G401.6 (cell line): ENCODE measurements around the gene EPAS1.

ENCODE experiments used
- FAIRE-seq: peaks from 2 replicates; lab custom pipeline; 2012; peaks lifted over from hg19 to GRCh38; lab: Jason Lieb, UNC

EPAS1 gene

DNA sequence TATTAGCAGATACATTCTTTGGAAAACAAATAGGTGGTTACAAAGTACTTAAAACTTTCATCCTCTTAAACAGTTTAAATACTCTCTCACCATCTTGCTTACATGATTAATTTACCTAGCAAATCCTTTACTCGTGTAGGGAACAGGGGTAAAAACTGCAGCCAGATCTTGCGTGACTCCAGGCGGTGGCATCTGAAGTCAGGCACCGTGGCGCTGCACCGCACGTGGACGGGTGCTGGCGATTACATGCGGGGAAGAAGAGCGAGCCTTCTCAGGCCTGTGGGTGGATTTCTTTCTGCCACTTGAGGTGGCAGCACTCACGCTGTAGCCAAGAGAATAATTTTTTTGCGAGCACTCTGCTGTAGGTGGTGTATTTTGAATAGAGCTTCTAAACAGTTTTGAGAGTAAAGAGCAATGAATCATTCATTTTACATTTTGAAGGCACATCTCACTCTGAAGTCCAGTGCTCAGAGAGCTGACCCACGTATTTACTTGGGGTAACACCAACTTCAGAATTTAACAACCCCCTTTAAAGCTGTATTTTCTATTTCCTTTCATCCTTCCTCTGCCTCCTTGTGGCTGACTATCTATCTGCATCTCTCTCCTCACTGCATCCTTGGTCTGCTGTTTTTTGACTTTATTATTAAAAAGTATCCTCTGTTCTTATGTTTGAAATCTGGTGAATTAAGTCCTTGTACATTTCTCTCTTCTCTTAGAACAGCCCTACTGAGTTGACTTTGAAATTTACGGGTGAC is 68.9 kb downstream of the EPAS1 start:
- no peak for FAIRE-seq

- no peak for FAIRE-seq
These were observed 69.5 kb downstream of the EPAS1 start for GRCh38 chr2:46366668-46367052.

DNA sequence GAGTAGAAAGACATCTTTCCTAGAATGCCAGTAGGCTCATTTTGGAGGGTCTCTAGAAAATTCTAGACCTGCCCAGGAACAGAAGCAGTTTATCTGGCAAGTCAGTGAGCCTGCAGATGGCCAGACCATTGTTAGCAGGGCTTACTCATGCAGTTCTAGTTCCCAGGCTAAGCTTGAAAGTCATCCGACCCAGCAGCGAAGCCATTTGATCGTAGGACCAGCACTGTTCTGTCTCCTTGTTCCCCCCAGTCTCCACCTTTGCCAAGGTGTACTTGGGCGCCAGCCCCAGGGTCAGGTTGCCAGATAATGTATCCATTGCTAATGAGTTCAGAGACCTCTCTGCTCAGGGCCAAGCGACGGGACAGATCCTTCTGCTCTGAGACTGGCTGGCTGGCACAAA is 70.1 kb downstream of the EPAS1 start:
- FAIRE-seq = no peak

- no peak for FAIRE-seq
These were observed 71.2 kb downstream of the EPAS1 start for GRCh38 chr2:46368401-46368800.

GRCh38 chr2:46369783-46370182 is 72.6 kb downstream of the EPAS1 start:
- FAIRE-seq = no peak

- FAIRE-seq = no peak
These were observed 74.6 kb downstream of the EPAS1 start for GRCh38 chr2:46371854-46372253.

GRCh38 chr2:46372475-46372874 is 75.3 kb downstream of the EPAS1 start:
- no peak for FAIRE-seq

GRCh38 chr2:46373238-46373637 is 76.0 kb downstream of the EPAS1 start:
- FAIRE-seq = no peak

- no peak for FAIRE-seq
These were observed 78.4 kb downstream of the EPAS1 start for GRCh38 chr2:46375566-46376125.

DNA sequence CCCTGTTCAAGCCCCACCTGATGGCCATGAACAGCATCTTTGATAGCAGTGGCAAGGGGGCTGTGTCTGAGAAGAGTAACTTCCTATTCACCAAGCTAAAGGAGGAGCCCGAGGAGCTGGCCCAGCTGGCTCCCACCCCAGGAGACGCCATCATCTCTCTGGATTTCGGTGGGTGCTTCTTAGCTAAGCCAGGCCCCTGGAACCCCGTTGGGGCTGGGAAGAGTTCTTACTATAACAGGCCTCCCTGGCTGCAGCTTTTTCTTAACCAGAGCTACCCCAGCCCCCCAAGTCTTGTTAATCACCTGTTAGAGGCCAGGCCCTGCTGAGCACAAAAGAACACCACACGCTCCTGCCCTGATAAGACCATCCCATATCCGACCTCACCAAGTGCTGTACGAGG is 79.4 kb downstream of the EPAS1 start:
- no peak for FAIRE-seq

GRCh38 chr2:46377101-46377581 is 79.9 kb downstream of the EPAS1 start:
- no peak for FAIRE-seq

DNA sequence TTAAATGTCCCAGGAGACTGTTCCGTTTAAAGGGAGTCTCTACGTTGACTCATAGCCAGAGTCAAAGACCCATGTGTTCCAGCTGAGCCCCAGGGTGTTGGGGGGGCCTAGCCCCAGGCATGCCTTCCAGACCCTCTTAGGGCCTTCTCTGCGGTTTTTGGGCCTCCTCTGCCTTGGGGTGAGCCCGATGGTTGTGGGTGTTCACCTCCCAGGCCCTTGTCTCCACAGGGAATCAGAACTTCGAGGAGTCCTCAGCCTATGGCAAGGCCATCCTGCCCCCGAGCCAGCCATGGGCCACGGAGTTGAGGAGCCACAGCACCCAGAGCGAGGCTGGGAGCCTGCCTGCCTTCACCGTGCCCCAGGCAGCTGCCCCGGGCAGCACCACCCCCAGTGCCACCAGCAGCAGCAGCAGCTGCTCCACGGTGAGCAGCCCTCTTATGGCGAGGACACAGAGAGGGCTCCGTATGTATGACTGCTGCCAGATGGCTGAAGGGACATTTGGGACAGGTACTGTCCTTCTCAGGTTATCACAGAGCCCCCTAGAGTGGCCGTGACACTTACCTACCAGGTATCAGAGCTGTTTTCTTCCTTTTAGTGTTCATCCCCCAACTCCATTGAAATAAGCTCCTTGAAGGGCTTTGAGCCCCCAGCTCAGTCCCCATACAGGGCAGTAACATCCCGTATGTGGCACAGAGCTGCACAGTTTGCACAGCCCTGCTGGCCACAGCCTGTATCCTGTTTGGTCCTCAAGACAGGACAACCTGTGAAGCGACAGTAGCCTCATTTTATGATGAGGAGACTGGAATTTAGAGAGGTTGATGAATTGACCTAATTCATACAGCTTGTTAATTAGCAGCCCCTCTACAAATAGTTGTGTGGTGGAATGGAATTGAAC is 80.7 kb downstream of the EPAS1 start:
- FAIRE-seq = no peak

DNA sequence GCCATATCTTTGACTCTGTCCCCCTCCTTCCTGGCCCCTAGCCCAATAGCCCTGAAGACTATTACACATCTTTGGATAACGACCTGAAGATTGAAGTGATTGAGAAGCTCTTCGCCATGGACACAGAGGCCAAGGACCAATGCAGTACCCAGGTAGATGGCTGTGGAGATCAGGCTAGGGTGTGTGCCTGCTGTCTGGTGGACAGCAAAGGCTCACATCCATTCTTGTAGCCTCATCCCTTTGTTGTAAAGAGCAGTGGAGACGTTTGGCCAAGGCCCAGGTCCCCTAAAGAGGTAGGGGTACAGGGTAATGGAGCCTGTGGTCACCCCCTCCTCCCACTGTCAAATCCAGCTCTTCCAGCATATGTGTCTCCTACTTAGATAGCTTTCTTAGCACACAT is 81.4 kb downstream of the EPAS1 start:
- FAIRE-seq = no peak

- no peak for FAIRE-seq
These were observed 82.2 kb downstream of the EPAS1 start for GRCh38 chr2:46379213-46380037.

GRCh38 chr2:46380038-46380940 is 83.1 kb downstream of the EPAS1 start:
- FAIRE-seq = no peak

DNA sequence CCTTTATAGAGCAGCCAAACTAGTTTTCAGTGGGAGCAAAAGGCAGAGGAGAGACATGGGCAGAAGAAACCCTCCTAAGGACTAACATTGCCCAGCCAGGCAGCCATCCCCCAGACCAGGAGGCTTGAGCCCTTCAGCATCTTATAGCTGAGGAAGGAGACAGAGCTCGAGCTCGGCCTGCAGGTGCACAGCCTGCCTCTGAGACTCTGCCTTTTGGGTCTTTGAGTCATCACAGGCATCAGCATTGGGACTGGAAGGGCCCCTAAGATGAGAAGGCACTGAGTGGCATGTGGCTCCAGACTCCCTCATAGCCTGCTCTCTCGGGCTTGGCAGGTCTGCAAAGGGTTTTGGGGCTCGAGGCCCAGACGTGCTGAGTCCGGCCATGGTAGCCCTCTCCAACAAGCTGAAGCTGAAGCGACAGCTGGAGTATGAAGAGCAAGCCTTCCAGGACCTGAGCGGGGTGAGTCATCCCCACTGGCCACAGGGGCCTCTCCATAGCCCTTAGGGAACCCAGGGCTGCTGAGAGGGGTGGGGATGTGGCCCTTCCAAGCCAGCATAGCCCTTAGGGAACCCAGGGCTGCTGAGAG is 84.1 kb downstream of the EPAS1 start:
- no peak for FAIRE-seq

GRCh38 chr2:46381871-46382270 is 84.7 kb downstream of the EPAS1 start:
- no peak for FAIRE-seq

GRCh38 chr2:46382331-46383112 is 85.3 kb downstream of the EPAS1 start:
- no peak for FAIRE-seq

DNA sequence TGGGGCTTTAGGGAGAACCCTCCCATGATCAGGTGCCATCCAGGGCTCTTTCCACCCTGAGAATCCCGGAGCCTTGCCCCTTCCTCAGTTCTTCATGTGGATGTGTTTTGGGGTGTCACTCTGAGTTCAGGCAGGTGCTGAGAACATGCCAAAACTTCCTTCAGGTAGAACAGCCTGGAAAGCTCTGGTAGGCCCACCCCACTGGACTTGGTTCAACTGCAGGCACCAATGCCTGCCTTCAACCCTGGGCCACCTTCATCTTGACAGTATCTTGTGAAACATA is 85.8 kb downstream of the EPAS1 start:
- FAIRE-seq = no peak

DNA sequence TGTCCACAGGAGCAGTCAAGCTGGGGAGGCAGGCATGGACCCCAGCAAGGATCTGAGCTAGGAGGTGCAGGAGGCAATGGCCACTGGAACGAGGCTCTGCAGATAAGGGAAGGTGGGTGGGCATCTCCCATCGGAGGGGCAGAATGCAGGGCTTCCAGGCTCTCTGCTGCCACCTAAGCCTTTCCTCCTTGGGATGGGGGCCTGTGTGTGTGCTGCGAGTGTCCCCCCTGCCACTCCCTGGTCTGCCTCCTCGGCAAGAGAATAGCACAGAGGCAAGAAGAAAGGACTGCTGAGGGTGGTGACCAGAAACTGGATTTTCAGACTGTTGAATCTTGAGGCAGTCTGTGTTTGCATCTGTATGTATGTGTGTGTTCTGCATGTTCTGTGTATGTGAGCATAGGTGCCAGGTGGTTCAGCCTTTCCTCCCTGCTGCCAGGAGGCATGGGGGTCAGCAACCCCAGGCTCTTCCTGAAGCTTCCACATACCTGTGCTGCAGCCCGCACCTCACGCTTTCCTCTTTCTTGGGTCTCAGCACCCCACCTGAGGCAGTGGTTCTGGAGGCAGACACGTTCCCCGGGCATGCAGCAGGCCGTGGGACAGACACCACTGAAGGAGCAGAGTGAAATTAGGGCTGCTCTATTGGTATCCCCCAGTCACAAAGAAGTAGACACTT is 86.7 kb downstream of the EPAS1 start:
- FAIRE-seq = no peak
